SH-SY5Y (cell line): ENCODE measurements around the gene SH2D7.

ENCODE experiments used
- GATA2 ChIP-seq: IDR thresholded peaks from 2 replicates; pipeline ENCODE4 v1.6.1; 2011; ENCODE audit warnings: mild to moderate bottlenecking, low read depth, low read length
- GATA3 ChIP-seq: IDR thresholded peaks from 2 replicates; pipeline ENCODE4 v1.6.1; 2011; ENCODE audit warnings: low read depth, mild to moderate bottlenecking, low read length, moderate library complexity

GRCh38 chr15:78050441-78050809, 41.9 kb upstream of the SH2D7 start:
- TF ChIP-seq GATA2 (no peak), GATA3 (no peak)
